Astrocyte of the cerebellum (primary cell): ENCODE results near the gene DUSP7.

Experiments
- DNase-seq: peaks from one replicate; pipeline ENCODE4 v3.0.0-alpha.2; 2011; ENCODE audit warnings: low read depth
- H3K4me3 ChIP-seq: 2 replicates; pipeline ENCODE4 v1.5.1; 2011; ENCODE audit warnings: mild to moderate bottlenecking, low read depth, low read length, moderate library complexity
- CTCF ChIP-seq: IDR thresholded peaks from 2 replicates; pipeline ENCODE4 v1.5.1; 2012; ENCODE audit warnings: low read length, low read depth, moderate library complexity, mild to moderate bottlenecking; ENCODE audit errors: missing control alignments
- in situ Hi-C: cut with HindIII; loops from 2 replicates; pipeline ENCODE4 v1.10.0; 2017; ENCODE audit warnings: low sequenced_read_pairs

The DUSP7 gene

GRCh38 chr3:52086461-52086860 lies 30.1 kb upstream of the DUSP7 start:
- no peak for DNase-seq
- TF ChIP-seq CTCF, result no peak
- H3K4me3 ChIP-seq, result no peak overlapping the region
- in situ Hi-C loops, result no loop called here

- H3K4me3 ChIP-seq, result no peak overlapping the region
- no peak for TF ChIP-seq CTCF
- in situ Hi-C loops, result no loop called here
- DNase-seq, result no peak
Observed at GRCh38 chr3:52085681-52086282, 29.4 kb upstream of the DUSP7 start.

GRCh38 chr3:52084954-52085680 lies 28.7 kb upstream of the DUSP7 start:
- H3K4me3 ChIP-seq, result no peak overlapping the region
- in situ Hi-C loops, result no loop called here
- no peak for TF ChIP-seq CTCF
- no peak for DNase-seq

GRCh38 chr3:52084216-52084945 lies 28.0 kb upstream of the DUSP7 start:
- no peak for DNase-seq
- H3K4me3 ChIP-seq, result no peak overlapping the region
- in situ Hi-C loops, result no loop called here
- no peak for TF ChIP-seq CTCF

GRCh38 chr3:52083556-52084087 lies 27.3 kb upstream of the DUSP7 start:
- no peak for DNase-seq
- in situ Hi-C loops, result no loop called here
- no peak overlapping the region for H3K4me3 ChIP-seq
- TF ChIP-seq CTCF, result no peak

- in situ Hi-C loops, result no loop called here
Observed at GRCh38 chr3:52082951-52083350, 26.6 kb upstream of the DUSP7 start.

More at GRCh38 chr3:52082951-52083350, 26.6 kb upstream of the DUSP7 start:
- no peak overlapping the region for H3K4me3 ChIP-seq
- no peak for TF ChIP-seq CTCF
- no peak for DNase-seq
